Astrocyte (in vitro differentiated cells and primary cell): Measurements from ENCODE around the gene MBP. TPM values are rescaled to one million over a fixed set of nuclear protein-coding genes. Genes with fewer than 3 reads are reported as not detected.

ENCODE experiments used
- DNase-seq: peaks from one replicate; pipeline ENCODE4 v3.0.0-alpha.2; 2010; ENCODE audit warnings: low read depth
- FAIRE-seq: peaks from 2 replicates; lab custom pipeline; 2011; peaks lifted over from hg19 to GRCh38; lab: Jason Lieb, UNC
- H2AFZ ChIP-seq: 2 replicates; pipeline ENCODE4 v1.6.0; 2012; ENCODE audit warnings: low read depth, low read length, inconsistent platforms
- H3K27ac ChIP-seq: 2 replicates; pipeline ENCODE4 v1.5.1; 2011; ENCODE audit warnings: low read depth, low read length, inconsistent platforms
- H3K27me3 ChIP-seq: 2 replicates; pipeline ENCODE4 v1.6.0; 2011; ENCODE audit warnings: low read length, inconsistent platforms; ENCODE audit not compliant: insufficient read depth
- H3K36me3 ChIP-seq: 2 replicates; pipeline ENCODE4 v1.5.1; 2011; ENCODE audit warnings: low read length, inconsistent platforms; ENCODE audit not compliant: insufficient read depth
- H3K4me1 ChIP-seq: 2 replicates; pipeline ENCODE4 v1.5.1; 2011; ENCODE audit warnings: low read length, inconsistent platforms; ENCODE audit not compliant: insufficient read depth
- H3K4me2 ChIP-seq: 2 replicates; pipeline ENCODE4 v1.6.0; 2012; ENCODE audit warnings: low read length, inconsistent platforms
- H3K4me3 ChIP-seq: 2 replicates; pipeline ENCODE4 v1.5.1; 2011; ENCODE audit warnings: low read depth, mild to moderate bottlenecking, low read length, inconsistent platforms; ENCODE audit not compliant: insufficient read depth
- H3K79me2 ChIP-seq: 2 replicates; pipeline ENCODE4 v1.6.0; 2012; ENCODE audit warnings: mild to moderate bottlenecking, low read length, inconsistent platforms; ENCODE audit not compliant: insufficient read depth
- H3K9ac ChIP-seq: 2 replicates; pipeline ENCODE4 v1.6.0; 2012; ENCODE audit warnings: mild to moderate bottlenecking, low read length, inconsistent platforms
- H3K9me3 ChIP-seq: 2 replicates; pipeline ENCODE4 v1.5.1; 2012; ENCODE audit warnings: low read depth, mild to moderate bottlenecking, low read length, inconsistent platforms; ENCODE audit not compliant: insufficient read depth
- H4K20me1 ChIP-seq: 2 replicates; pipeline ENCODE4 v1.6.0; 2012; ENCODE audit warnings: low read length, inconsistent platforms; ENCODE audit not compliant: insufficient read depth
- H3K27ac Mint-ChIP-seq: one replicate; pipeline ENCODE4 v1.8.0; 2021; ENCODE audit warnings: mild to moderate bottlenecking, mixed read lengths; ENCODE audit not compliant: unreplicated experiment
- H3K27me3 Mint-ChIP-seq: one replicate; pipeline ENCODE4 v1.8.0; 2021; ENCODE audit warnings: low read depth, mixed read lengths; ENCODE audit not compliant: unreplicated experiment
- H3K36me3 Mint-ChIP-seq: one replicate; pipeline ENCODE4 v1.8.0; 2021; ENCODE audit warnings: low read depth, mixed read lengths; ENCODE audit not compliant: unreplicated experiment
- H3K4me1 Mint-ChIP-seq: one replicate; pipeline ENCODE4 v1.8.0; 2021; ENCODE audit warnings: low read depth, mixed read lengths; ENCODE audit not compliant: unreplicated experiment
- H3K4me3 Mint-ChIP-seq: one replicate; pipeline ENCODE4 v1.8.0; 2021; ENCODE audit warnings: mild to moderate bottlenecking, moderate library complexity, mixed read lengths; ENCODE audit not compliant: unreplicated experiment
- H3K9me3 Mint-ChIP-seq: one replicate; pipeline ENCODE4 v1.8.0; 2021; ENCODE audit warnings: mild to moderate bottlenecking, mixed read lengths; ENCODE audit not compliant: unreplicated experiment
- EZH2 ChIP-seq: IDR thresholded peaks from 2 replicates; pipeline ENCODE4 v1.6.1; 2012; ENCODE audit warnings: mild to moderate bottlenecking, low read length, inconsistent platforms; ENCODE audit not compliant: insufficient read depth
- total RNA-seq: library from RNA; stranded (reverse); gene quantifications from 2 replicates; pipeline ENCODE4 v1.2.1, GENCODE V29; 2021
- TF ChIP-seq, protein P1 (sequence below): IDR thresholded peaks from 2 replicates; pipeline ENCODE4 v1.5.1; 2011; ENCODE audit warnings: low read depth, mild to moderate bottlenecking, inconsistent platforms, low read length, moderate library complexity; ENCODE audit not compliant: insufficient read depth

MBP gene
- total RNA-seq, 1 donor from 2014 or later: 11.4 TPM

- Mint-ChIP-seq H3K27ac (no peak overlapping the region), H3K4me3 (no peak overlapping the region)
- FAIRE-seq: no peak
Observed at GRCh38 chr18:76973520-76974266, 158.9 kb downstream of the MBP start.

GRCh38 chr18:76972846-76973519 lies 159.6 kb downstream of the MBP start:
- H3K9me3 ChIP-seq: no peaks in the 10 kb centered on the region

More at GRCh38 chr18:76973520-76974266, 158.9 kb downstream of the MBP start:
- no peaks in the 10 kb centered on the region for H3K79me2 ChIP-seq
- no peaks in the 10 kb centered on the region for H4K20me1 ChIP-seq
- H3K4me1 Mint-ChIP-seq: peaks cover 12% of the 10 kb centered on the region
- H3K27me3 Mint-ChIP-seq: no peaks in the 10 kb centered on the region
- H3K27me3 ChIP-seq: no peaks in the 10 kb centered on the region
- H3K4me2 ChIP-seq: no peak overlapping the region
- no peak overlapping the region for H2AFZ ChIP-seq
- H3K36me3 ChIP-seq: peaks cover 1% of the 10 kb centered on the region
- no peaks in the 10 kb centered on the region for H3K9me3 ChIP-seq
- H3K9me3 Mint-ChIP-seq: no peaks in the 10 kb centered on the region
- H3K36me3 Mint-ChIP-seq: peaks cover 10% of the 10 kb centered on the region
- H3K27ac ChIP-seq: no peak overlapping the region
- no peaks in the 10 kb centered on the region for H3K4me1 ChIP-seq
- DNase-seq: no peak
- H3K9ac ChIP-seq: no peak overlapping the region
- TF ChIP-seq, protein P1, sequence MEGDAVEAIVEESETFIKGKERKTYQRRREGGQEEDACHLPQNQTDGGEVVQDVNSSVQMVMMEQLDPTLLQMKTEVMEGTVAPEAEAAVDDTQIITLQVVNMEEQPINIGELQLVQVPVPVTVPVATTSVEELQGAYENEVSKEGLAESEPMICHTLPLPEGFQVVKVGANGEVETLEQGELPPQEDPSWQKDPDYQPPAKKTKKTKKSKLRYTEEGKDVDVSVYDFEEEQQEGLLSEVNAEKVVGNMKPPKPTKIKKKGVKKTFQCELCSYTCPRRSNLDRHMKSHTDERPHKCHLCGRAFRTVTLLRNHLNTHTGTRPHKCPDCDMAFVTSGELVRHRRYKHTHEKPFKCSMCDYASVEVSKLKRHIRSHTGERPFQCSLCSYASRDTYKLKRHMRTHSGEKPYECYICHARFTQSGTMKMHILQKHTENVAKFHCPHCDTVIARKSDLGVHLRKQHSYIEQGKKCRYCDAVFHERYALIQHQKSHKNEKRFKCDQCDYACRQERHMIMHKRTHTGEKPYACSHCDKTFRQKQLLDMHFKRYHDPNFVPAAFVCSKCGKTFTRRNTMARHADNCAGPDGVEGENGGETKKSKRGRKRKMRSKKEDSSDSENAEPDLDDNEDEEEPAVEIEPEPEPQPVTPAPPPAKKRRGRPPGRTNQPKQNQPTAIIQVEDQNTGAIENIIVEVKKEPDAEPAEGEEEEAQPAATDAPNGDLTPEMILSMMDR: no peak
- no peak for TF ChIP-seq EZH2
- H3K4me3 ChIP-seq: no peak overlapping the region

More at GRCh38 chr18:76972846-76973519, 159.6 kb downstream of the MBP start:
- H3K9ac ChIP-seq: no peak overlapping the region
- no peaks in the 10 kb centered on the region for H4K20me1 ChIP-seq
- no peak overlapping the region for H2AFZ ChIP-seq
- no peak overlapping the region for H3K4me2 ChIP-seq
- H3K4me3 ChIP-seq: no peak overlapping the region
- peaks cover 7% of the 10 kb centered on the region for H3K36me3 Mint-ChIP-seq
- H3K27me3 ChIP-seq: no peaks in the 10 kb centered on the region
- H3K9me3 Mint-ChIP-seq: no peaks in the 10 kb centered on the region
- no peaks in the 10 kb centered on the region for H3K79me2 ChIP-seq
- no peaks in the 10 kb centered on the region for H3K4me1 ChIP-seq
- FAIRE-seq (no peak), DNase-seq (peak; percentile 16)
- no peak overlapping the region for H3K27ac ChIP-seq
- H3K27ac Mint-ChIP-seq: no peak overlapping the region
- H3K4me1 Mint-ChIP-seq: peaks cover 12% of the 10 kb centered on the region
- TF ChIP-seq, protein P1: no peak
- TF ChIP-seq EZH2: no peak
- H3K27me3 Mint-ChIP-seq: no peaks in the 10 kb centered on the region
- H3K4me3 Mint-ChIP-seq: no peak overlapping the region
- peaks cover 3% of the 10 kb centered on the region for H3K36me3 ChIP-seq
